HepG2 (cell line): ENCODE data around the gene SLC25A23. TPM values are rescaled to one million over a fixed set of nuclear protein-coding genes. Genes with fewer than 3 reads are reported as not detected.

Experiments
- ATAC-seq: fragments of 200-7000 bp; cut with Tn5 transposase; 3 replicates; pipeline ENCODE4 v1.9.1; 2020; ENCODE audit warnings: mild to moderate bottlenecking, moderate library complexity
- Bru-seq: library from RNA; stranded (reverse); fragments of 400-500 nt; gene quantifications from one replicate; lab custom pipeline; 2021; lab: Mats Ljungman, UMichigan
- BruChase-seq, 2 experiments: library from RNA; stranded (reverse); fragments of 400-500 nt; gene quantifications; one replicate each; lab custom pipeline; 2021; lab: Mats Ljungman, UMichigan
- BruUV-seq: library from RNA; stranded (reverse); fragments of 400-500 nt; replicated peaks from 2 replicates; lab custom pipeline; 2021; lab: Mats Ljungman, UMichigan
- CTCF ChIA-PET: fragments of 300-600 bp; formaldehyde crosslinking; extraction: SDS; loops from one replicate; lab custom pipeline; 2021; ENCODE audit warnings: low total read pairs, inconsistent platforms, low intra/inter-chr PET ratio; lab: Yijun Ruan, JAX
- POLR2A ChIA-PET: fragments of 350-600 bp; sonication (Branson Sonifier 250); formaldehyde crosslinking; loops from one replicate; lab custom pipeline; 2020; ENCODE audit warnings: antibody characterized with exemption, inconsistent platforms; lab: Yijun Ruan, JAX
- DNase-seq: peaks from one replicate; pipeline ENCODE4 v3.0.0-alpha.2; 2015; ENCODE audit warnings: low spot score
- FAIRE-seq: peaks from 3 replicates; lab custom pipeline; 2011; peaks lifted over from hg19 to GRCh38; lab: Jason Lieb, UNC
- H2AFZ ChIP-seq: one replicate; pipeline ENCODE4 v1.6.1; 2011; ENCODE audit warnings: low read length, inconsistent platforms
- H3K27ac ChIP-seq: fragments of 300-600 bp; 3 replicates; pipeline ENCODE4 v1.8.0; 2011; ENCODE audit warnings: mixed run types, mild to moderate bottlenecking, mixed read lengths, low read length, inconsistent platforms; ENCODE audit not compliant: insufficient read depth; ENCODE audit errors: extremely low read length
- H3K27me3 ChIP-seq, 2 experiments: fragments of 200-600 bp in 1 of 2; 2 replicates in 1 of 2; 3 replicates in 1 of 2; pipeline versions ENCODE4 v1.6.0 to v1.8.0; 2011; ENCODE audit warnings: low read length in 2 of 2, mild to moderate bottlenecking in 2 of 2, moderate library complexity in 2 of 2, inconsistent platforms in 1 of 2; ENCODE audit not compliant: insufficient read depth in 2 of 2, control insufficient read depth in 1 of 2
- H3K36me3 ChIP-seq, 2 experiments: fragments of 200-600 bp in 1 of 2; replicated peaks in 1 of 2; 2 replicates in 1 of 2; 3 replicates in 1 of 2; pipeline versions ENCODE4 v1.5.1 to v1.8.0; 2011; ENCODE audit warnings: low read length in 2 of 2, inconsistent platforms in 1 of 2; ENCODE audit not compliant: insufficient read depth in 2 of 2, control insufficient read depth in 1 of 2
- H3K4me1 ChIP-seq: 2 replicates; pipeline ENCODE4 v1.5.1; 2012; ENCODE audit warnings: low read length, inconsistent platforms; ENCODE audit not compliant: insufficient read depth
- H3K4me2 ChIP-seq: 2 replicates; pipeline ENCODE4 v1.6.0; 2011; ENCODE audit warnings: low read depth, low read length, inconsistent platforms
- H3K4me3 ChIP-seq, 3 experiments: fragments of 200-600 bp in 1 of 3; sonication (generic), shearing (Covaris generic) in 1 of 3; replicated peaks in 1 of 3; 2 replicates each; pipeline ENCODE4 v1.5.1; 2011 to 2016; ENCODE audit warnings: low read length in 3 of 3, inconsistent platforms in 2 of 3, low read depth in 2 of 3, mild to moderate bottlenecking in 2 of 3, control low read depth in 1 of 3, mixed read lengths in 1 of 3; ENCODE audit not compliant: insufficient read depth in 1 of 3
- H3K79me2 ChIP-seq: one replicate; pipeline ENCODE4 v1.6.1; 2011; ENCODE audit warnings: low read length, inconsistent platforms; ENCODE audit not compliant: insufficient read depth
- H3K9ac ChIP-seq: 2 replicates; pipeline ENCODE4 v1.6.0; 2011; ENCODE audit warnings: mild to moderate bottlenecking, low read depth, low read length, inconsistent platforms; ENCODE audit not compliant: insufficient read depth
- H3K9me3 ChIP-seq: 2 replicates; pipeline ENCODE4 v1.5.1; 2012; ENCODE audit warnings: mild to moderate bottlenecking, low read length
- H4K20me1 ChIP-seq: 2 replicates; pipeline ENCODE4 v1.6.0; 2011; ENCODE audit warnings: inconsistent platforms, mild to moderate bottlenecking, low read length, moderate library complexity; ENCODE audit not compliant: insufficient read depth
- CENPT ChIP-seq: sonication (generic); formaldehyde crosslinking; IDR thresholded peaks from 2 replicates; pipeline ENCODE4 v1.8.0; 2022; ENCODE audit warnings: low read depth, mild to moderate bottlenecking, moderate library complexity, missing genetic modification reagents
- HES4 ChIP-seq: sonication (generic); formaldehyde crosslinking; IDR thresholded peaks from 2 replicates; pipeline ENCODE4 v1.9.0; 2021; ENCODE audit warnings: mild to moderate bottlenecking, missing genetic modification reagents, borderline replicate concordance
- HNF4G ChIP-seq, 2 experiments: sonication (generic) in 1 of 2; formaldehyde crosslinking in 1 of 2; IDR thresholded peaks; 2 replicates each; pipeline versions ENCODE4 v1.4.0 to v1.6.1; 2011 to 2020; ENCODE audit warnings: borderline replicate concordance in 2 of 2, low read depth in 2 of 2, mild to moderate bottlenecking in 2 of 2, low read length in 1 of 2, missing genetic modification reagents in 1 of 2, moderate library complexity in 1 of 2
- MYPOP ChIP-seq: sonication (generic); formaldehyde crosslinking; IDR thresholded peaks from 2 replicates; pipeline ENCODE4 v1.8.1; 2023; ENCODE audit warnings: mild to moderate bottlenecking, moderate library complexity, missing genetic modification reagents
- NFE2 ChIP-seq: sonication (generic); formaldehyde crosslinking; IDR thresholded peaks from 2 replicates; pipeline ENCODE4 v1.4.0; 2020; ENCODE audit warnings: missing genetic modification reagents
- TIGD3 ChIP-seq: sonication (generic); formaldehyde crosslinking; IDR thresholded peaks from 2 replicates; pipeline ENCODE4 v1.5.1; 2020; ENCODE audit warnings: mild to moderate bottlenecking, missing genetic modification reagents, borderline replicate concordance
- YY1 ChIP-seq: IDR thresholded peaks from 2 replicates; pipeline ENCODE4 v1.6.1; 2011; ENCODE audit warnings: low read length, low read depth, moderate library complexity, mild to moderate bottlenecking; ENCODE audit not compliant: insufficient read depth, insufficient replicate concordance
- ZNF280D ChIP-seq: sonication (generic); formaldehyde crosslinking; IDR thresholded peaks from 2 replicates; pipeline ENCODE4 v1.5.1; 2020; ENCODE audit warnings: mild to moderate bottlenecking, missing genetic modification reagents
- WGBS: methylation state at CpG from one replicate; pipeline ENCODE4 v1.1.6; 2017; ENCODE audit warnings: low lambda C conversion rate; 5-methylcytosine and 5-hydroxymethylcytosine counted together
- in situ Hi-C: cut with HindIII; loops from 2 replicates; pipeline ENCODE4 v1.10.0; 2017; ENCODE audit warnings: low pct_unique_long_range_greater_than_20kb; ENCODE audit not compliant: extremely low pct_ligation_motif_present
- intact Hi-C: fragments of 100-400 bp; cut with micrococcal nuclease; formaldehyde crosslinking; loops from one replicate; pipeline ENCODE4 v1.10.0; 2022; ENCODE audit not compliant: unreplicated experiment
- long read RNA-seq, 2 experiments: library from RNA in 1 of 2; library from polyadenylated mRNA in 1 of 2; stranded (forward) in 1 of 2; unstranded in 1 of 2; transcript quantifications; one replicate each; pipeline ENCODE4 v2.0.0, GENCODE V29; 2019 to 2022
- polyA minus RNA-seq, 3 experiments: library from RNA; depleted of rRNA, polyadenylated mRNA; stranded (reverse); fragments of >200 nt; gene quantifications; 2 replicates each; pipeline ENCODE4 v1.2.3, GENCODE V29; 2011; ENCODE audit warnings: low replicate concordance in 1 of 3
- polyA plus RNA-seq, 8 experiments: library from polyadenylated mRNA; depleted of rRNA in 3 of 8; stranded (reverse) in 7 of 8; unstranded in 1 of 8; fragments of >200 nt; fragmentation: Illumina TruSeq in 4 of 8; extraction: Trizol in 4 of 8; gene quantifications; 2 replicates each; pipeline versions ENCODE4 v1.2.1 to v1.2.3, GENCODE V29; 2011 to 2016; ENCODE audit warnings: low read depth in 4 of 8, missing spikeins in 1 of 8, mixed read lengths in 1 of 8; ENCODE audit not compliant: insufficient read depth in 1 of 8
- total RNA-seq, 5 experiments: library from RNA; depleted of rRNA; stranded (reverse); fragments of >200 nt; fragmentation: Illumina TruSeq; extraction: Trizol; gene quantifications; 2 replicates each; pipeline ENCODE4 v1.2.3, GENCODE V29; 2016; ENCODE audit warnings: low read depth in 1 of 5

SLC25A23 gene
- total RNA-seq (2016; rRNA removed; fragmentation: Illumina TruSeq; extraction: Trizol) (15.2 and 16.5 TPM in 2 replicates), polyA plus RNA-seq (2011; rRNA removed) (12.4 and 13.2 TPM in 2 replicates), polyA minus RNA-seq (2011; rRNA and poly(A)+ RNA removed; ENCODE audit: low replicate concordance) (16.3 and 18.2 TPM in 2 replicates), Bru-seq, nascent RNA (percentile 44 among the genes with signal in this experiment), BruChase-seq, experiment 1, labeled RNA remaining after a 6-hour chase (percentile 62 among the genes with signal in this experiment), BruChase-seq, experiment 2, labeled RNA remaining after a 2-hour chase (percentile 54 among the genes with signal in this experiment)
- total RNA-seq (2016; cell fraction: cytosol; rRNA removed; fragmentation: Illumina TruSeq; extraction: Trizol; ENCODE audit: low read depth), result 26.3 and 28.9 TPM in 2 replicates
- 13.3 and 14.6 TPM in 2 replicates for total RNA-seq (2016; cell fraction: insoluble cytoplasmic fraction; rRNA removed; fragmentation: Illumina TruSeq; extraction: Trizol)
- total RNA-seq (2016; cell fraction: membrane; rRNA removed; fragmentation: Illumina TruSeq; extraction: Trizol), result 50.4 and 52.4 TPM in 2 replicates
- total RNA-seq (2016; cell fraction: nucleus; rRNA removed; fragmentation: Illumina TruSeq; extraction: Trizol), result 9.1 and 11.0 TPM in 2 replicates
- polyA plus RNA-seq (2011; cell fraction: cytosol; rRNA removed), result 12.8 and 15.5 TPM in 2 replicates
- 19.1 and 20.9 TPM in 2 replicates for polyA plus RNA-seq (2011; cell fraction: nucleus; rRNA removed)
- polyA plus RNA-seq (2012), result 19.4 and 21.6 TPM in 2 replicates
- polyA plus RNA-seq (2016; cell fraction: cytosol; fragmentation: Illumina TruSeq; extraction: Trizol; ENCODE audit: low read depth), result 47.4 and 51.9 TPM in 2 replicates
- 30.3 and 41.9 TPM in 2 replicates for polyA plus RNA-seq (2016; cell fraction: insoluble cytoplasmic fraction; fragmentation: Illumina TruSeq; extraction: Trizol; ENCODE audit: low read depth)
- 83.9 and 107 TPM in 2 replicates for polyA plus RNA-seq (2016; cell fraction: membrane; fragmentation: Illumina TruSeq; extraction: Trizol; ENCODE audit: low read depth)
- 30.2 and 30.9 TPM in 2 replicates for polyA plus RNA-seq (2016; cell fraction: nucleus; fragmentation: Illumina TruSeq; extraction: Trizol; ENCODE audit: insufficient read depth, low read depth)
- 13.7 and 14.5 TPM in 2 replicates for polyA minus RNA-seq (2011; cell fraction: cytosol; rRNA and poly(A)+ RNA removed)
- polyA minus RNA-seq (2011; cell fraction: nucleus; rRNA and poly(A)+ RNA removed), result 5.0 and 5.5 TPM in 2 replicates
- long read RNA-seq, experiment 1, partial matches to known transcripts, result 0 of 3 reads
- long read RNA-seq, experiment 1, other reads (novel, unspliced or antisense), result 3 of 3 reads
- long read RNA-seq, experiment 2, transcript SLC25A23-202 (10 exons, 3,425 nt), result major isoform, 22 of 75 reads
- long read RNA-seq, experiment 2, partial matches to known transcripts, result 8 of 75 reads
- long read RNA-seq, experiment 2, other reads (novel, unspliced or antisense), result 45 of 75 reads

- H4K20me1 ChIP-seq, result no peaks in the 10 kb centered on the region
- no peak for TF ChIP-seq NFE2 (CRISPR knock-in tag)
- TF ChIP-seq YY1, result peak; percentile 40
- no peak for TF ChIP-seq CENPT (CRISPR knock-in tag)
- no peak for TF ChIP-seq MYPOP (CRISPR knock-in tag)
- no peak for TF ChIP-seq TIGD3 (CRISPR knock-in tag)
- TF ChIP-seq HES4 (CRISPR knock-in tag), result no peak
- TF ChIP-seq ZNF280D (CRISPR knock-in tag), result no peak
- TF ChIP-seq HNF4G (IDR thresholded peaks at IDR 0.05; ENCODE audit: borderline replicate concordance, low read depth, low read length), result no peak
- no peak for TF ChIP-seq HNF4G (CRISPR knock-in tag; IDR thresholded peaks at IDR 0.05; ENCODE audit: borderline replicate concordance, low read depth)
These were observed at the start of gene SLC25A23 for GRCh38 chr19:6459262-6460098. SLC25A23 (minus strand) TSS chr19:6459792; CDS start chr19:6459628, 164 bp downstream.

More at GRCh38 chr19:6459262-6460098, at the start of gene SLC25A23:
- CTCF ChIA-PET, result no interaction called here
- H3K9ac ChIP-seq, result peak within 1 kb of the TSS; percentile 70
- no peak for FAIRE-seq
- WGBS, result 0% methylated on average over 1 of the region's 70 CpGs
- H3K4me2 ChIP-seq, result peak within 1 kb of the TSS; percentile 91
- H3K4me1 ChIP-seq, result peaks cover 11% of the 10 kb centered on the region
- peak; percentile 46 for DNase-seq
- POLR2A ChIA-PET, result interaction anchor here (0.9 to 2.0 kb wide), 3 partner anchors 17 to 87 kb away, joined by 3 to 5 read pairs (median 4); partner anchors contain the start of genes ALKBH7 and KHSRP
- H3K9me3 ChIP-seq, result no peaks in the 10 kb centered on the region
- no peaks in the 10 kb centered on the region for H3K27me3 ChIP-seq
- peak; percentile 66 for ATAC-seq
- in situ Hi-C loops, result no loop called here
- H3K27ac ChIP-seq, result peak within 1 kb of the TSS; percentile 41
- peak within 1 kb of the TSS; percentile 66 to 83 (median 81) for H3K4me3 ChIP-seq
- no TSS peak for BruUV-seq
- peak within 1 kb of the TSS; percentile 75 for H2AFZ ChIP-seq
- peaks cover 2 to 16% of the 10 kb centered on the region in 2 experiments; a peak in 4 of 5 replicates for H3K36me3 ChIP-seq
- intact Hi-C loops, result no loop called here
- H3K79me2 ChIP-seq, result no peaks in the 10 kb centered on the region
